Endothelial cell of umbilical vein (primary cell): ENCODE measurements around the gene PABPC1L. TPM values are rescaled to one million over a fixed set of nuclear protein-coding genes. Genes with fewer than 3 reads are reported as not detected.

Experiments
- BruUV-seq: library from RNA; stranded (reverse); fragments of 400-500 nt; replicated peaks from 2 replicates; lab custom pipeline; 2021; lab: Mats Ljungman, UMichigan
- CTCF ChIA-PET: fragments of 300-600, 350-600 bp; sonication (Branson Sonifier 250); formaldehyde crosslinking; loops from one replicate; lab custom pipeline; 2021; ENCODE audit warnings: antibody characterized with exemption, inconsistent platforms; lab: Charles Lee
- POLR2A ChIA-PET: fragments of 300-600, 350-600 bp; sonication (Branson Sonifier 250); formaldehyde crosslinking; loops from one replicate; lab custom pipeline; 2021; ENCODE audit warnings: antibody characterized with exemption, inconsistent platforms; lab: Charles Lee
- DNase-seq: peaks from one replicate; pipeline ENCODE4 v3.0.0-alpha.2; 2011; ENCODE audit warnings: low read depth, low spot score
- FAIRE-seq: peaks from 2 replicates; lab custom pipeline; 2011; peaks lifted over from hg19 to GRCh38; lab: Jason Lieb, UNC
- H2AFZ ChIP-seq: 2 replicates; pipeline ENCODE4 v1.6.0; 2012; ENCODE audit warnings: low read depth, low read length, control low read depth, inconsistent platforms
- H3K27ac ChIP-seq: 2 replicates; pipeline ENCODE4 v1.5.1; 2011; ENCODE audit warnings: low read depth, mild to moderate bottlenecking, control low read depth, low read length, moderate library complexity; ENCODE audit not compliant: insufficient read depth
- H3K27me3 ChIP-seq, 2 experiments: 2 replicates each; pipeline versions ENCODE4 v1.6.0 to v1.6.1; 2011; ENCODE audit warnings: low read length in 2 of 2, mixed read lengths in 1 of 2; ENCODE audit not compliant: control insufficient read depth in 2 of 2, insufficient read depth in 2 of 2
- H3K36me3 ChIP-seq, 2 experiments: 2 replicates in 1 of 2; 3 replicates in 1 of 2; pipeline ENCODE4 v1.5.1; 2011; ENCODE audit warnings: low read length in 2 of 2, mild to moderate bottlenecking in 1 of 2, moderate library complexity in 1 of 2; ENCODE audit not compliant: control insufficient read depth in 2 of 2, insufficient read depth in 2 of 2; ENCODE audit errors: extremely low read depth in 1 of 2
- H3K4me1 ChIP-seq: 3 replicates; pipeline ENCODE4 v1.5.1; 2011; ENCODE audit warnings: mild to moderate bottlenecking, low read length; ENCODE audit not compliant: control insufficient read depth, insufficient read depth; ENCODE audit errors: extremely low read depth
- H3K4me2 ChIP-seq: 2 replicates; pipeline ENCODE4 v1.6.1; 2011; ENCODE audit warnings: low read length, control low read depth, mixed read lengths; ENCODE audit not compliant: insufficient read depth
- H3K4me3 ChIP-seq, 3 experiments: fragments of 200-600 bp in 1 of 3; sonication (generic), shearing (Covaris generic) in 1 of 3; replicated peaks in 1 of 3; 2 replicates each; pipeline ENCODE4 v1.5.1; 2011 to 2016; ENCODE audit warnings: control low read depth in 3 of 3, low read length in 3 of 3, mild to moderate bottlenecking in 2 of 3, inconsistent platforms in 1 of 3, low read depth in 1 of 3, moderate library complexity in 1 of 3; ENCODE audit not compliant: insufficient read depth in 1 of 3
- H3K79me2 ChIP-seq: 2 replicates; pipeline ENCODE4 v1.6.0; 2012; ENCODE audit warnings: low read length, inconsistent platforms; ENCODE audit not compliant: control insufficient read depth, insufficient read depth
- H3K9ac ChIP-seq: replicated peaks from 2 replicates; pipeline ENCODE3; 2011; ENCODE audit warnings: low read length, control low read depth; ENCODE audit not compliant: insufficient read depth; ENCODE audit errors: extremely low read depth
- H3K9me1 ChIP-seq: replicated peaks from 3 replicates; pipeline ENCODE4 v1.6.0; 2011; ENCODE audit warnings: mild to moderate bottlenecking, low read length; ENCODE audit not compliant: control insufficient read depth, insufficient read depth; ENCODE audit errors: extremely low read depth
- H3K9me3 ChIP-seq: replicated peaks from 2 replicates; pipeline ENCODE4 v1.5.1; 2012; ENCODE audit warnings: low read length, inconsistent platforms; ENCODE audit not compliant: control insufficient read depth, insufficient read depth
- H4K20me1 ChIP-seq: replicated peaks from 2 replicates; pipeline ENCODE3; 2011; ENCODE audit warnings: mild to moderate bottlenecking, low read length; ENCODE audit not compliant: control insufficient read depth, insufficient read depth; ENCODE audit errors: extremely low read depth
- CTCF ChIP-seq, 2 donors: IDR thresholded peaks; 1 replicate in 1 of 2; 2 replicates in 1 of 2; pipeline ENCODE4 v1.5.1; 2011; ENCODE audit warnings: low read length in 2 of 2, mild to moderate bottlenecking in 2 of 2, moderate library complexity in 2 of 2, control low read depth in 1 of 2, inconsistent platforms in 1 of 2, low read depth in 1 of 2; ENCODE audit not compliant: insufficient read depth in 1 of 2; ENCODE audit errors: extremely low read depth in 1 of 2
- GATA2 ChIP-seq: IDR thresholded peaks from 2 replicates; pipeline ENCODE4 v1.7.0; 2011; ENCODE audit warnings: low read depth, mild to moderate bottlenecking, moderate library complexity, mixed read lengths, low read length; ENCODE audit not compliant: insufficient read length, insufficient read depth
- JUN ChIP-seq: IDR thresholded peaks from 2 replicates; pipeline ENCODE4 v1.6.1; 2011; ENCODE audit warnings: borderline replicate concordance, low read depth; ENCODE audit not compliant: insufficient read length, insufficient read depth
- MAX ChIP-seq: IDR thresholded peaks from 2 replicates; pipeline ENCODE4 v1.6.1; 2011; ENCODE audit not compliant: insufficient read depth, insufficient read length
- MYC ChIP-seq: IDR thresholded peaks from one replicate; pipeline ENCODE4 v1.6.1; 2011; ENCODE audit warnings: mild to moderate bottlenecking, low read depth, low read length
- POLR2A ChIP-seq: IDR thresholded peaks from 2 replicates; pipeline ENCODE4 v1.6.1; 2012; ENCODE audit warnings: low read depth, mild to moderate bottlenecking, control low read depth, low read length
- dilution Hi-C: fragments of 300-500 bp; cut with MboI; formaldehyde crosslinking; loops from one replicate; pipeline ENCODE4 v1.15.0; 2019; ENCODE audit warnings: low sequenced_read_pairs; ENCODE audit not compliant: extremely low pct_ligation_motif_present
- intact Hi-C: fragments of 100-400 bp; cut with micrococcal nuclease; formaldehyde crosslinking; loops from one replicate; pipeline ENCODE4 v1.10.0; 2022
- polyA plus RNA-seq, 4 experiments: library from polyadenylated mRNA; depleted of rRNA in 3 of 4; stranded (reverse) in 3 of 4; unstranded in 1 of 4; fragments of >200 nt; gene quantifications; 2 replicates each; pipeline versions ENCODE4 v1.2.1 to v1.2.3, GENCODE V29; 2011 to 2012; ENCODE audit warnings: missing spikeins in 1 of 4
- total RNA-seq: library from RNA; stranded (reverse); gene quantifications from 2 replicates; pipeline ENCODE4 v1.2.3, GENCODE V29; 2021

Gene PABPC1L
- total and polyA plus RNA-seq, 2 donors (not counting 3 experiments of a cell fraction or from before 2014, with no cell fraction given) = 7.8 to 12.6 TPM

- DNase-seq = no peak
- no peak overlapping the region for H3K4me2 ChIP-seq
- no peak overlapping the region for H2AFZ ChIP-seq
- POLR2A ChIA-PET = no interaction called here
- no peak overlapping the region for H3K4me3 ChIP-seq
- no peaks in the 10 kb centered on the region for H3K27me3 ChIP-seq
- no peaks in the 10 kb centered on the region for H3K9me1 ChIP-seq
- no peak overlapping the region for H3K27ac ChIP-seq
- BruUV-seq = no TSS peak
- H3K9me3 ChIP-seq = no peaks in the 10 kb centered on the region
- peaks cover 47 to 59% of the 10 kb centered on the region in 2 experiments for H3K36me3 ChIP-seq
- H3K4me1 ChIP-seq = no peaks in the 10 kb centered on the region
- intact Hi-C loops (no loop called here), dilution Hi-C loops (no loop called here)
- H4K20me1 ChIP-seq = no peaks in the 10 kb centered on the region
- TF ChIP-seq MYC (no peak), JUN (no peak), POLR2A (no peak), GATA2 (no peak), MAX (no peak), CTCF (IDR thresholded peaks at IDR 0.05; ENCODE audit: extremely low read depth in 1 of 2, insufficient read depth in 1 of 2, low read depth in 1 of 2, low read length in 2 of 2) (no peak)
- no peak overlapping the region for H3K9ac ChIP-seq
- FAIRE-seq = no peak
- H3K79me2 ChIP-seq = peaks cover 15% of the 10 kb centered on the region
- CTCF ChIA-PET = interaction anchor here (0.9 to 1.4 kb wide), 2 partner anchors 10 to 94 kb away, joined by 5 read pairs; no protein-coding TSS in a partner anchor
Observed at GRCh38 chr20:44950368-44950767, 40.5 kb downstream of the PABPC1L start.
